ENCODE results near the gene PRR14. TPM values are rescaled to one million over a fixed set of nuclear protein-coding genes. Genes with fewer than 3 reads are reported as not detected.

Gene PRR14
- total and polyA plus RNA-seq, 2 of the 4 experiments (the other 2 are of a cell fraction): 1.4 to 11.9 TPM

DNA sequence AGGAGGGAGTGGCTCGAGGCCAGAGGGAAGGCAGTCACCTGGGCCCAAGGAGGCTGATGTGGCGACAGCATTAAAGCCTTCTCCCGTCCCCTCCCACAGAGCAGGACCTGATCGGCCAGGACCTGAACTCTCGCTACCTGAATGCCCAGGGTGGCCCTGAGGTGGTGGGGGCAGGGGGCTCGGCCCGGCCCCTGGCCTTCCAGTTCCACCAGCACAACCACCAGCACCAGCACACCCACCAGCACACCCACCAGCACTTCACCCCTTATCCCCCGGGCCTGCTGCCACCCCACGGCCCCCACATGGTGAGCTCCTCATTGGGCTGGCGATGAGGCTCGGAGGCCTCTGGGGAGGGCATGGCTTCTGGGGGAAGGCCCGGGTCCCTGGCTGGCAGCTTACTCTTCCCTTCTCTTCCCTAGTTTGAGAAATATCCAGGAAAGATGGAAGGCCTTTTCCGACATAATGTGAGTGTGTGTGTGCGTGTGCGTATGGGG, 13.9 kb downstream of the PRR14 start:
- intact Hi-C loops (cut with micrococcal nuclease): no loop called here
- peaks cover 83% of the 10 kb centered on the region for H3K36me3 ChIP-seq (ENCODE audit: control insufficient read depth, insufficient read depth, low read length)

More for the DNA sequence above, 13.9 kb downstream of the PRR14 start:
- no peak overlapping the region for H2BK15ac ChIP-seq (ENCODE audit: low read depth, low read length)
- DNase-seq (no peak), ATAC-seq (ENCODE audit: low read depth) (no peak)
- H3K14ac ChIP-seq (replicated peaks; ENCODE audit: low read depth, low read length): no peak overlapping the region
- H3K27me3 ChIP-seq (ENCODE audit: control insufficient read depth, insufficient read depth, low read length): no peaks in the 10 kb centered on the region
- H4K20me1 ChIP-seq (ENCODE audit: insufficient read depth, low read length): peaks cover 54% of the 10 kb centered on the region
- no peaks in the 10 kb centered on the region for H3K9me3 ChIP-seq (ENCODE audit: control insufficient read depth, insufficient read depth, low read length)
- H2AK9ac ChIP-seq (replicated peaks; ENCODE audit: low read depth, low read length, poor library complexity): no peak overlapping the region
- H2BK20ac ChIP-seq (ENCODE audit: low read depth, low read length): no peak overlapping the region
- H3K4me2 ChIP-seq (ENCODE audit: low read depth, low read length): no peak overlapping the region
- H3K27ac ChIP-seq (ENCODE audit: insufficient read depth, low read length): no peak overlapping the region
- TF ChIP-seq RFX5 (IDR thresholded peaks at IDR 0.05; ENCODE audit: low read depth, low read length) (no peak), MAZ (IDR thresholded peaks at IDR 0.05; ENCODE audit: borderline replicate concordance, low read depth, low read length) (no peak), MAFK (IDR thresholded peaks at IDR 0.05; ENCODE audit: low read depth, low read length) (no peak)
- TF ChIP-seq, protein P1, sequence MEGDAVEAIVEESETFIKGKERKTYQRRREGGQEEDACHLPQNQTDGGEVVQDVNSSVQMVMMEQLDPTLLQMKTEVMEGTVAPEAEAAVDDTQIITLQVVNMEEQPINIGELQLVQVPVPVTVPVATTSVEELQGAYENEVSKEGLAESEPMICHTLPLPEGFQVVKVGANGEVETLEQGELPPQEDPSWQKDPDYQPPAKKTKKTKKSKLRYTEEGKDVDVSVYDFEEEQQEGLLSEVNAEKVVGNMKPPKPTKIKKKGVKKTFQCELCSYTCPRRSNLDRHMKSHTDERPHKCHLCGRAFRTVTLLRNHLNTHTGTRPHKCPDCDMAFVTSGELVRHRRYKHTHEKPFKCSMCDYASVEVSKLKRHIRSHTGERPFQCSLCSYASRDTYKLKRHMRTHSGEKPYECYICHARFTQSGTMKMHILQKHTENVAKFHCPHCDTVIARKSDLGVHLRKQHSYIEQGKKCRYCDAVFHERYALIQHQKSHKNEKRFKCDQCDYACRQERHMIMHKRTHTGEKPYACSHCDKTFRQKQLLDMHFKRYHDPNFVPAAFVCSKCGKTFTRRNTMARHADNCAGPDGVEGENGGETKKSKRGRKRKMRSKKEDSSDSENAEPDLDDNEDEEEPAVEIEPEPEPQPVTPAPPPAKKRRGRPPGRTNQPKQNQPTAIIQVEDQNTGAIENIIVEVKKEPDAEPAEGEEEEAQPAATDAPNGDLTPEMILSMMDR (conservative IDR thresholded peaks at IDR 0.05; ENCODE audit: low read depth, low read length): no peak
- no peak overlapping the region for H3K56ac ChIP-seq (ENCODE audit: extremely low read depth, insufficient read depth, low read length)
- H2AK5ac ChIP-seq (ENCODE audit: low read depth, low read length): no peak overlapping the region
- no peak overlapping the region for H2BK5ac ChIP-seq (ENCODE audit: low read depth, low read length, poor library complexity, severe bottlenecking)
- no peak overlapping the region for H4K5ac ChIP-seq (ENCODE audit: low read depth, low read length)
- no CpG with 5 or more reads among the region's 15 CpGs for WGBS, 2 experiments (ENCODE audit: extremely low coverage in 2 of 2, insufficient read length in 1 of 2)
- H3K4me3 ChIP-seq (ENCODE audit: insufficient read depth, low read depth, low read length): no peak overlapping the region
- POLR2A ChIA-PET (ENCODE audit: unreplicated experiment): no interaction called here
- no TSS peak for BruUV-seq (replicated peaks)
- H3K4ac ChIP-seq (ENCODE audit: low read depth, low read length): no peak overlapping the region
- in situ Hi-C loops (cut with MboI; ENCODE audit: low sequenced_read_pairs) (no loop called here), dilution Hi-C loops (cut with HindIII; ENCODE audit: low sequenced_read_pairs, unreplicated experiment) (no loop called here)
- H2AFZ ChIP-seq (replicated peaks; ENCODE audit: low read length, poor library complexity): no peak overlapping the region
- peaks cover 8% of the 10 kb centered on the region; the same call in 1 of the 2 replicates for H3K4me1 ChIP-seq (ENCODE audit: control insufficient read depth, insufficient read depth, low read length)
- no peak overlapping the region for H3K18ac ChIP-seq (ENCODE audit: low read depth, low read length)
- H2BK120ac ChIP-seq (ENCODE audit: low read depth, low read length): no peak overlapping the region
- no peak overlapping the region for H4K8ac ChIP-seq (ENCODE audit: low read depth in 2 of 2, low read length in 2 of 2)
- H3K9ac ChIP-seq (ENCODE audit: low read depth, low read length): no peak overlapping the region
- peaks cover 45 to 72% of the 10 kb centered on the region in 2 experiments for H3K79me1 ChIP-seq (ENCODE audit: low read depth in 1 of 2, low read length in 2 of 2)
- H4K91ac ChIP-seq (ENCODE audit: insufficient read depth, low read depth, low read length): no peak overlapping the region
- no peak overlapping the region for H3K23ac ChIP-seq (ENCODE audit: low read depth, low read length)
- CTCF ChIA-PET: no interaction called here
- peaks cover 10% of the 10 kb centered on the region; the same call in 1 of the 2 replicates for H3K9me1 ChIP-seq (ENCODE audit: insufficient read depth, low read length)
